Measurements from ENCODE around the gene AFG1L.
A peak's percentile ranks its signal among the peaks of the same experiment; 100 is the strongest.
"Not testable (repeated sequence)": the region's sequence is repeated elsewhere in the genome, so short reads cannot be mapped to it uniquely, and the experiment has no call there.

AFG1L gene

DNA sequence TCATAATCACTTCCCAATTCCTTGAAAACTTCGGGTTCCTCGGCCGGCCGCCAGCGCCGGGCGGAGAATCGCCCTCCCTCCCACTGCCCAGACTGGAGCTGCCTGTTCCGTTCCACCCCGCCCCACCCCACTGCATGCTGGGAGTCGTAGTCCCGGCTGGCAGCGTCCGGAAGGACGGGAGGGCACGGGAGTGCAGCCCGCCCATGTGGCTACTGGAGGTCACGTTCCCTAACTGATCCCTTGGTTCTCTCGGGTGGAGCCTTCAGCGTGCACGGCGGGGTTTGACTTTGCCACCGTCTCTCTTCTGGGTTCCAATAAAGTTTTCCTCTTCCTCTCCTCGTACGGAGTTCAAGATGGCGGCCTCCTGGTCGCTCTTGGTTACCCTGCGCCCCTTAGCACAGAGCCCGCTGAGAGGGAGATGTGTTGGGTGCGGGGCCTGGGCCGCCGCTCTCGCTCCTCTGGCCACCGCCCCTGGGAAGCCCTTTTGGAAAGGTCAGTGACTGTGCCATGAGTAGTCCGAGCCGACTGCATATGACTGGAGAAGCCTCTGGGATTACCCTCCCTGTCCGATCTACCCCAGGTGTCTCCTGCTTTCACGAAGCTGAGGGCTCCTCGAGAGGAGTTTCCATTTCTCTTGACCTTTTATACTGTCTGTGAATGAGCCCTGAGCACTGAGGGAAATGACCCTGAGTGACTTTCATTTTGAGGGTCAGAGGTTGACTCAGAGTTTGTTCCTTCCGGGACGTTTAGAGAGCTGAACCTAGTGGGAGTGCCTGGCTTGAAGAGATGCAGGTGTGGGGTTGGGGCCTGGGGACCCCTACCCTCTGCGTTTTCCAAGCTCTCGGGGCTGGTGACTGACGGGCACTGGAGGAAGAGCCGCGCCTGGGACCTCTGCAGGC is at the start of gene AFG1L:
Gene AFG1L (plus strand): TSS at position 328 of the 899 bp plus-strand sequence. CDS start 26 bp downstream, at position 354.
- DNase-seq (ENCODE audit: low read depth), result peak; percentile 75

GRCh38 chr6:108245095-108245494 is 49.8 kb upstream of the AFG1L start:
- not testable (repeated sequence) for DNase-seq (ENCODE audit: low read depth)

DNA sequence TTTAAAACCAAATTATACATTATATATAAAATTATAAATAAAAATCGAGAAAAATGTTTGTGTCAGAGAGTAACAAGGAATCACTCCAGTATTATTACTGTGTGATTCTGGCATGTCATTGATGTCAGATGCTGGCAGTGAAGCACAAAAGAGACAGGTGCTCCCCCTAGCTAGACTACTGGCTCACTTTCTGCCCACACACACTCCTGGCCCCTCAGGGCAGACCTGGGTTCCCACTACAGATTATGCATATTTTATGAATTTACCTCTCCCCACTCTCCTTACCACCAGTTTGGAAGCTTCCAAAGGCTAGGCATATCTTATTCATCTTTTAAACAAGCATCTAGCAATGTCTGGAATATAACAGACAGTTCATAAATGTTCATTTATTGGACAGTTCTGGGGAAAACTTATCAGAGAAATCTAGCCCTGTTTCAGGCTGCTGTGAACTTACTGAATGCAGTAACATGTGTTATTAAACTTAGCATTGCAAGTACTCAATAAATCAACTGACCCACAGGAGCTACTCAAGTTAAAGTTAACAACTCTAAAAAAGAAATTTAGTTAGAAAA is 46.8 kb upstream of the AFG1L start:
- DNase-seq (ENCODE audit: low read depth), result no peak

DNA sequence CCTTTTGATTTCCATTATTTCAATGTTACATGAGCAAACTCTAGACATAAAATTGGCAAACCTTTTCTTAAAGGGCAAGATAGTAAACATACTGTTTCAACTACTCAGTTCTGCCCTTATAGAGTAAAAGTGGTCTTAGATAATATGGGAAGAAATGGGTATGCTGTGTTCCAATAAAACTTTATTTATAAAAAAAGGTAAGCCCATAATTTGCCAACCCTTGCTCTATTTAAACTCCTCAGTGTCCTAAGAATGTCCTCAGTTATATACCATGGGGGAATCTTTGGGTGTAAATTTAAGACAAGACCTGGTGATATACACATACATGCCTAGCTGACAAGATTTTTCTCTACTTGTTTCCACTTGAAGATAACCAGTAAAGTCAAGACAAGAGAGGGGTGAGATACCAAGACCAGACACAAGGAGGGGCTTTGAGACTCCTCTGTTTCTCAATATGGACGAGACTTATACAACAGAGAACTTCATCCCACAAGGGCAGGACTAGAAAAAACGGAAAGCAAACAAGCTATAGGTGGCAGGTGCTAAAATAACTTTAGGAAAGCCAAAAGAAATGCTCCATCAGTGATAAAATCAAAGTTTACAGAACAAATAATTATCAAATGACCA is 44.5 kb upstream of the AFG1L start:
- DNase-seq (ENCODE audit: low read depth), result no peak

DNA sequence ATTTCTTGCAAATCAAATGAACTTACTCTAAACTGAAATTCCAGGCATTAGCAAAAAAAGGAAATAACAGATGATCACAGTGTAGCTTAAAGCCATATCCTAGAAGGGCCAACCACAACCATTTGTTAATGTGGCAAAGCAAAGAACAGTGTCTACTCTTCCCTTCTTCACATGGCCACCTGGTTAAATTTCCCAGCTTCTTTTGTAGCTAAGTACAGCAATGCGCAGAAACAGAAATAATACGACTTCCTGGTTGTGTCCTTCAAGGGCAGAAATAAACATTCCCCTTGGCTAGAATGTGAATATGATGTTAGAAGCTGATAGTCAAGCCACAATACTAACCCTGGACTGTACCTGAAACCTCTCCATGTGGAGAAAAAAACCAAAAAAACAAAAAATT is 43.6 kb upstream of the AFG1L start:
- DNase-seq (ENCODE audit: low read depth), result no peak

DNA sequence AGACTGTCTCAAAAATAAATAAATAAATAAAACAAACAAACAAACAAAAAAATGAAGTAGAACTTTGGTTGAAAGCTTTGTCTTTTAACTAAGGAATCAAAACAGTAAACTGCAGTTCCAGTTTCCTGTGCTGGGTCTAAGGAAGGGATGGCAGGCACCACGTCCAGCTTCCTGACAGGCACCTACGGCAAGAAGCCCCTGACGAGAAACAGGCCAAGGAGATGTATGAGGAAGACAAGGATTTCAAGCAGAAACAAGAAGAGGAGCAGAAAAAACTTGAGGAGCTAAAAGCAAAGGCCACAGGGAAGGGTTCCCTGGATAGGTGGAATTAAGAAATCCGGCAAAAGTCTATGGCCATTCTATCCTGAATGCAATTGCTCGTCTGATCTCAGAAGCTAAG is 42.8 kb upstream of the AFG1L start:
- DNase-seq (ENCODE audit: low read depth), result no peak

DNA sequence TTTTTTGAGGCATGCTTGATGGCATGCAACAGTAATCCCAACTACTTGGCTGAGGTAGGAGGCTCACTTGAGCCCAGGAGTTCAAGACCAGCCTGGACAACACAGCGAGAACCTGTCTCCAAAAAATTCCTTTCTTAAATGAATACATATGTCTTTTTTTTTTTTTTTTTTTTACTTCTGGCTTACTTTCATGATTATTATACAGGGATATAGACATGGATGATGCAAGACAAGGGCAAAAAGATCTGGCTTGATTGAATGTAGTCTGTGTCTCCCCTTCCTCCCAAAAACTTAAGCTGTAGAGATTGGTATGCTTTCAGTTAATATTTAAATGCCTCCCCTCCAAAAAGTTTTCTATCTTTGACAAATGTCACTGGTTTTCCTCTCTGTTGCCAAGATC is 41.6 kb upstream of the AFG1L start:
- DNase-seq (ENCODE audit: low read depth), result no peak

GRCh38 chr6:108254433-108255410 is 40.1 kb upstream of the AFG1L start:
- no peak for DNase-seq (ENCODE audit: low read depth)

- DNase-seq (ENCODE audit: low read depth), result no peak
These were observed 34.6 kb upstream of the AFG1L start for GRCh38 chr6:108260126-108260808.

DNA sequence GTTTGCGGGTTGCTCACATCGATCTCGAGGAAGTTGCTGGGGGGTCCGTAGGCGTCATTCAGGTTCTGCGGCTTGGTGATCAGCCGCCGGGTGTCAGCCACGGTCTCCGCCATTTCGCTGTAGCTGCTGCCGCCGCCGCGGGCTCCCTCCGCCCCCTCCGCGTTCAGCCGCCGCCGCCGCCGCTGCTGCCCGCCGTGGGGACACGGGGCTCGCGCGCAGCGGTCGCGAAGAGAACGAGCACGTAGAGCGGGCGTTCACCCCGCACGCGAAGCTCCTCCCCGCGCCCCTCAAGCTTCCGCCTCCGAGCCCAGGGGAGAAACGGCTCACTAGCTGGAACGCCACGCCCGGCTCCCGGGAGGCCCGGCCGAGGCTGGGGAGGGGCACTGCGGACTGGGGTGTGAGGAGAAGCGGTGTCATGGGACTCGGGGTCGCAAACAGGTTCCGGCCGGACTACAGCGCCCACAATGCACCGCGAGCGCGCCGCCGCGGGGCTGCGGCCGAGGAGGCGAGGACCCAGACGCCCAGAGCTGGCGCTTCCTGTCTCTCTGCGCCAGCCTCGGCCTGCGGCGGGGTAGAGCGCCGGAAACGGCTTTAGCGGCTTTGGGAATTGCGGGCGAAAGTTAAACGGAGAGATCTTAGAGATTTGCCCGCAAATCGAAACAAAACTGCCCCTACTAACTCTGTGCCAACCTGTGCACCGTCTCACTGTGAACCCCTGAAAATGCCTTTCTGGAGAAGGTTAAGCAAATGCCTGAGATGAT is 33.9 kb upstream of the AFG1L start, which contains the start of gene SNX3:
Gene SNX3 (minus strand): TSS at position 232 of the 761 bp plus-strand sequence. CDS start 119 bp downstream, at position 113.
- DNase-seq (ENCODE audit: low read depth), result peak; percentile 81

- no peak for DNase-seq (ENCODE audit: low read depth)
These were observed 31.5 kb upstream of the AFG1L start for GRCh38 chr6:108263371-108263770.

DNA sequence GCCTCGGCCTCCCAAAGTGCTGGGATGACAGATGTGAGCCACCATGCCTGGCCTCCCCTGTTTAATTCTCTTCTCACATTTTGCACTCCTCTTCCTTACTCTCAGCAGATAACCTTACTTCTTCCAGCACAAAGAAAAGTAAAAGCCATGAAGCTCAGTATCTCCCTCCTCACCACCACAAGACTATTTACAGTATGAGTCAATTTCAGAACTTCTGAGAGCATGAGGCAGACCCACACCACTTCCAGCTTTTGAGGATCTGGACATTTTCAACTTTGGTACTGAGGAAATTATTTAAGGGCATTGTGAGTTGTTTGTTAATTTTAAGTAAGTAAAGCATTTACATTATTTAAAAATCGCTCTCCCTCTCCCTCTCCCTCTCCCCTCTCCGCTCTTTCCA is 26.0 kb upstream of the AFG1L start:
- DNase-seq (ENCODE audit: low read depth), result no peak

DNA sequence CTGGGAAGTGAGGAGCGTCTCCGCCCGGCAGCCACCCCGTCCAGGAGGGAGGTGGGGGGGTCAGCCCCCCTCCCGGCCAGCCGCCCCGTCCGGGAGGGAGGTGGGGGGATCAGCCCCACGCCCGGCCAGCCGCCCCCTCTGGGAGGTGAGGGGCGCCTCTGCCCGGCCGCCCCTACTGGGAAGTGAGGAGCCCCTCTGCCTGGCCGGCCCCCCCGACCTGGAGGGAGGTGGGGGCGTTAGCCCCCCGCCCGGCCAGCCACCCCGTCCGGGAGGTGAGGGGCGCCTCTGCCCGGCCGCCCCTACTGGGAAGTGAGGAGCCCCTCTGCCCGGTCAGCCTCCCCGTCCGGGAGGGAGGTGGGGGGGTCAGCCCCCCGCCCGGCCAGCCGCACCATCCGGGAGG is 24.9 kb upstream of the AFG1L start:
- not testable (repeated sequence) for DNase-seq (ENCODE audit: low read depth)

DNA sequence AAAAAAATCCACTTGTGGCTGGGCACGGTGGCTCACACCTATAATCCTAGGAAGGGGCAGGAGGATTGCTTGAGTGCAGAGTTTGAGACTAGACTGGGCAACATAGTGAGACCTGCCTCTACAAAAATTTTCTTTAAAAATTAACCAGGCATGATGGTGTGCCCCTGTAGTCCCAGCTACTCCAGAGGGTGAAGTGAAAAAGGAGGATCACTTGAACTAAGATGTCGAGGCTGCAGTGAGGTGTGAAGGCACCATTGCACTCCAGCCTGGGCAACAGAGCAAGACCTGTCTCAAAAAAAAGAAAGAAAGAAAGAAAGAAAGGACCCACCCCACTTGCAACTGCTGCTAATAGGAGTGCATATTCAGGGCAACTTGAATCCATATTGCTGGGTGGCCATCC is 20.3 kb upstream of the AFG1L start:
- DNase-seq (ENCODE audit: low read depth), result no peak

DNA sequence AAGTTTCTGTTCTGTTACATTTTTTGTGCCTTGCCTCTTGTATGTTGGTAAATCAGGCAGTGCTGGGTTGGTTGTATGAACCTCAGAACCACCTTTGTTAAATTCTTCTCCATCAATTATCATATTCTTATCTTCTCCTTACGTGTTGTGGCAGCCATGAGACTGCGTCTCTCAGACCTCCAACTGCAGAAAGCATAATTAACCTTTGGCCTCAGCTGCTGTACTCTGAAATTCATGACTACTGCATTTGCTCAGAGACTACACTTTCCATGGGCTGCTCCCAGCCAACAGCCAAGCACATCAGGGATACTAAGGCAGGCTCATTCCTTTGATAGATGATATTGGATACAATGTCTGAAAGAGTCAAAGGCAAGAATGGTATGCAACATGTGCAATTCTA is 18.9 kb upstream of the AFG1L start:
- no peak for DNase-seq (ENCODE audit: low read depth)

DNA sequence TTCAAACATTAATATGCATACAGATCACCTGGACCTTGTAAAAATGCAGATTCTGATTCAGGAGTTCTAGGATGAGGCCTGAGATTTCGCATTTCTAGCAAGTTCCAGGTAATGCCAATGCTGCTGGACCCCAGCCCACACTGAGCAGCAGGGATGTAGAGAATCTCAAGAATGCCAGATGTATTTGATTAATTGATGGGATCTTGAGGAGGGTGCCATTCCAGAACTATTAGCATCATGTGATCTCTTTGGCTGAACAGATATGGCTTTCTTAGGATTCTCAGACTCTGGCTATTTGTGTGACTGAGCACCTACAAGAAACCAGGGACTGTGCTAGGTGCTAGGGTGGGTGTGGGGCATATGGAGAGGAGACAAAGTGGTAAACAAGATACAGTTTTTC is 17.6 kb upstream of the AFG1L start:
- DNase-seq (ENCODE audit: low read depth), result no peak

- DNase-seq (ENCODE audit: low read depth), result no peak
These were observed 17.0 kb upstream of the AFG1L start for GRCh38 chr6:108277831-108278230.

GRCh38 chr6:108285381-108285780 is 9.5 kb upstream of the AFG1L start:
- no peak for DNase-seq (ENCODE audit: low read depth)

- DNase-seq (ENCODE audit: low read depth), result no peak
These were observed 8.5 kb upstream of the AFG1L start for GRCh38 chr6:108286366-108286765.

DNA sequence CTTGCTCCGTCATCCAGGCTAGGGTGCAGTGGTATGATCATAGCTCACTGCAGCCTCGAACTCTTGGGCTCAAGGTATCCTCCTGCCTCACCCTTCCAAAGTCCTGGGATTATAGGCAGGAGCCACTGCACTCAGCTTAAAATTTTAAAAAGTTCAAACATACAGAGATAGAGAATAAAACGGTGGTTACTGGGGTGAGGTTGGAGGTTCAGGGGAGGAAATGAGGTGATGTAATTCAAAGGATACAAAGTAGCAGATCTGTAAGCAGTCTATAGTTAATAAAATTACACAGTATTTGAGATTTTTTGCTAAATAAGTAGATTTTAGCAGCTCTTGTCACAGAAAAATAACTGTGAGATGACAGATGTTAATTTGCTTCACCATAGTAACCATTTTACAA is 7.5 kb upstream of the AFG1L start:
- DNase-seq (ENCODE audit: low read depth), result no peak

All from activated T-helper 1 cell treated with Interleukin-2 at 50 U/mL for 16 hours (primary cell).